GM18861 (cell line): ENCODE measurements around the gene ARHGEF38.
A peak's percentile ranks its signal among the peaks of the same experiment; 100 is the strongest.

ENCODE experiments used
- ATAC-seq: cut with Tn5 transposase; IDR thresholded peaks from one replicate; pipeline ENCODE4 v1.9.1; 2021; ENCODE audit not compliant: unreplicated experiment

ARHGEF38 gene

GRCh38 chr4:105551965-105552746 is at the start of gene ARHGEF38:
ARHGEF38 (plus strand) TSS chr4:105552620; CDS start chr4:105552766, 146 bp downstream.
- no peak for ATAC-seq

- ATAC-seq: no peak
Observed at GRCh38 chr4:105503484-105503883, 48.9 kb upstream of the ARHGEF38 start.

GRCh38 chr4:105504744-105505143 is 47.7 kb upstream of the ARHGEF38 start:
- no peak for ATAC-seq

GRCh38 chr4:105509291-105509690 is 43.1 kb upstream of the ARHGEF38 start:
- ATAC-seq: peak; percentile 99

- ATAC-seq: peak; percentile 20
Observed at GRCh38 chr4:105509714-105510113, 42.7 kb upstream of the ARHGEF38 start.

GRCh38 chr4:105510245-105510644 is 42.2 kb upstream of the ARHGEF38 start:
- ATAC-seq: no peak

GRCh38 chr4:105520819-105521790 is 31.3 kb upstream of the ARHGEF38 start:
- peak; percentile 93 for ATAC-seq

- no peak for ATAC-seq
Observed at GRCh38 chr4:105526656-105527055, 25.8 kb upstream of the ARHGEF38 start.

- ATAC-seq: no peak
Observed at GRCh38 chr4:105527081-105527480, 25.3 kb upstream of the ARHGEF38 start.

GRCh38 chr4:105536601-105537000 is 15.8 kb upstream of the ARHGEF38 start:
- no peak for ATAC-seq

- no peak for ATAC-seq
Observed at GRCh38 chr4:105541420-105541819, 11.0 kb upstream of the ARHGEF38 start.

- no peak for ATAC-seq
Observed at GRCh38 chr4:105542039-105542438, 10.4 kb upstream of the ARHGEF38 start.

GRCh38 chr4:105543346-105543745 is 9.1 kb upstream of the ARHGEF38 start:
- no peak for ATAC-seq

GRCh38 chr4:105543881-105544280 is 8.5 kb upstream of the ARHGEF38 start:
- no peak for ATAC-seq

GRCh38 chr4:105544520-105545286 is 7.7 kb upstream of the ARHGEF38 start:
- ATAC-seq: no peak

- no peak for ATAC-seq
Observed at GRCh38 chr4:105546086-105546485, 6.3 kb upstream of the ARHGEF38 start.

GRCh38 chr4:105547769-105548168 is 4.7 kb upstream of the ARHGEF38 start:
- ATAC-seq: no peak

GRCh38 chr4:105548483-105548882 is 3.9 kb upstream of the ARHGEF38 start:
- ATAC-seq: no peak

- no peak for ATAC-seq
Observed at GRCh38 chr4:105550641-105551040, 1.8 kb upstream of the ARHGEF38 start.

GRCh38 chr4:105555409-105555808 is 3.0 kb downstream of the ARHGEF38 start:
- ATAC-seq: no peak

GRCh38 chr4:105556206-105556605 is 3.8 kb downstream of the ARHGEF38 start:
- ATAC-seq: no peak
